ENCODE measurements around the gene ANKRD12.

The ANKRD12 gene

DNA sequence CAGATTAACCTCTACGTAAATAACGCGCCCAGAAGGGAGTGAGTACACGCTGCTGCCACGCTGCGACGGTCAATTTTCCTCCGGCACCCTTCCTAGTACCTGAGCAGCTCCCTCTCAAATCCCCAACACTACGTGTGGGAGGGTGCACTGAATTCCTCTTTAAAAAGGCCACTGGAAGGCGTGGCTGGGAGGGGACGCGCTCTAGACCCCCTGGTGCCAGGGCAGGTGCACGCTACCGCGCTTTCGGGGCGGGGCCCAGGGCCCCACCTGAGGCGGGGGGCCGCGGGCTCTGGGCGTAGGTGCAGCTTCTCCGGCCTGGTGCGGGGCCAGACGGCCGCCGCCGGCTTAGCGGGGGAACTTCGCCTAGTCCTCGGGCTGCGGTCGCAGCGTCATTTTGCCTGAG lies 668 bp upstream of the ANKRD12 start:
- Histone ChIP-seq H4K20me1 (ENCODE audit: low read depth, low read length) (peaks cover 26% of the 10 kb centered on the region), H3K27me3 (ENCODE audit: low read length) (no peaks in the 10 kb centered on the region), H3F3A (ENCODE audit: insufficient read depth) (peaks cover 38% of the 10 kb centered on the region), H3K79me2 (ENCODE audit: insufficient read depth, low read length) (peaks cover 38% of the 10 kb centered on the region), H3K9me3 (ENCODE audit: insufficient read depth, low read length) (no peaks in the 10 kb centered on the region), H3K9me2 (replicated peaks; ENCODE audit: insufficient read depth, low read length) (no peaks in the 10 kb centered on the region), H3K9ac (ENCODE audit: low read length) (peak overlapping the region; percentile 67), H2AFZ (ENCODE audit: low read depth, low read length, severe bottlenecking) (peak overlapping the region; percentile 82), H3K27ac (ENCODE audit: low read depth, low read length) (peak overlapping the region; percentile 98), H3K4me2 (ENCODE audit: low read depth, low read length, poor library complexity, severe bottlenecking) (peak overlapping the region; percentile 85), H3K36me3 (ENCODE audit: low read length) (peaks cover 17% of the 10 kb centered on the region), H3K4me3 (ENCODE audit: insufficient read depth, low read length, poor library complexity, severe bottlenecking) (peak overlapping the region; percentile 61)
- TF ChIP-seq CTCF (IDR thresholded peaks at IDR 0.05; ENCODE audit: insufficient read depth, low read length, poor library complexity, severe bottlenecking) (no peak), EZH2phosphoT487 (conservative IDR thresholded peaks at IDR 0.05; ENCODE audit: low read length) (no peak)

- TF ChIP-seq EZH2phosphoT487 (conservative IDR thresholded peaks at IDR 0.05; ENCODE audit: low read length): no peak
- no peak for TF ChIP-seq CTCF (IDR thresholded peaks at IDR 0.05; ENCODE audit: insufficient read depth, low read length, poor library complexity, severe bottlenecking)
- H3K4me3 ChIP-seq (ENCODE audit: insufficient read depth, low read length, poor library complexity, severe bottlenecking): peak overlapping the region; percentile 94
- H3K9me2 ChIP-seq (replicated peaks; ENCODE audit: insufficient read depth, low read length): no peaks in the 10 kb centered on the region
- H3K79me2 ChIP-seq (ENCODE audit: insufficient read depth, low read length): peaks cover 50% of the 10 kb centered on the region
- peak overlapping the region; percentile 98 for H3K27ac ChIP-seq (ENCODE audit: low read depth, low read length)
- no peaks in the 10 kb centered on the region for H3K9me3 ChIP-seq (ENCODE audit: insufficient read depth, low read length)
- H4K20me1 ChIP-seq (ENCODE audit: low read depth, low read length): peaks cover 34% of the 10 kb centered on the region
- peak overlapping the region; percentile 69 for H3K4me2 ChIP-seq (ENCODE audit: low read depth, low read length, poor library complexity, severe bottlenecking)
- peak overlapping the region; percentile 78 for H2AFZ ChIP-seq (ENCODE audit: low read depth, low read length, severe bottlenecking)
- no peaks in the 10 kb centered on the region for H3K27me3 ChIP-seq (ENCODE audit: low read length)
- peak overlapping the region; percentile 67 for H3K9ac ChIP-seq (ENCODE audit: low read length)
- peaks cover 32% of the 10 kb centered on the region for H3F3A ChIP-seq (ENCODE audit: insufficient read depth)
- H3K36me3 ChIP-seq (ENCODE audit: low read length): peaks cover 5% of the 10 kb centered on the region; the same call in 1 of the 2 replicates
Measured at GRCh38 chr18:9137168-9138066, 836 bp downstream of the ANKRD12 start.

GRCh38 chr18:9139400-9140039 lies 2.9 kb downstream of the ANKRD12 start:
- H4K20me1 ChIP-seq (ENCODE audit: low read depth, low read length): peaks cover 37% of the 10 kb centered on the region

More at GRCh38 chr18:9139400-9140039, 2.9 kb downstream of the ANKRD12 start:
- Histone ChIP-seq H3F3A (ENCODE audit: insufficient read depth) (peaks cover 19% of the 10 kb centered on the region), H3K79me2 (ENCODE audit: insufficient read depth, low read length) (peaks cover 71% of the 10 kb centered on the region), H3K36me3 (ENCODE audit: low read length) (0 out of 2 replicates have a peak, but pooled peaks cover 3% of the 10 kb centered on the region), H3K27me3 (ENCODE audit: low read length) (no peaks in the 10 kb centered on the region), H3K4me3 (ENCODE audit: insufficient read depth, low read length, poor library complexity, severe bottlenecking) (no peak overlapping the region), H3K9me2 (replicated peaks; ENCODE audit: insufficient read depth, low read length) (no peaks in the 10 kb centered on the region), H3K27ac (ENCODE audit: low read depth, low read length) (no peak overlapping the region), H3K9me3 (ENCODE audit: insufficient read depth, low read length) (no peaks in the 10 kb centered on the region), H2AFZ (ENCODE audit: low read depth, low read length, severe bottlenecking) (no peak overlapping the region), H3K4me2 (ENCODE audit: low read depth, low read length, poor library complexity, severe bottlenecking) (peak overlapping the region; percentile 69), H3K9ac (ENCODE audit: low read length) (peak overlapping the region; percentile 14; the same call in 1 of the 2 replicates)
- TF ChIP-seq CTCF (IDR thresholded peaks at IDR 0.05; ENCODE audit: insufficient read depth, low read length, poor library complexity, severe bottlenecking) (no peak), EZH2phosphoT487 (conservative IDR thresholded peaks at IDR 0.05; ENCODE audit: low read length) (no peak)
